DMS114 treated with DMSO at 0.1 percent for 48 hours (cell line): ENCODE data around the gene ZSCAN32.

ENCODE experiments used
- DNase-seq: peaks from one replicate; lab custom pipeline; 2025; ENCODE audit not compliant: unreplicated experiment; lab: John Stamatoyannopoulos, UW

Gene ZSCAN32

DNA sequence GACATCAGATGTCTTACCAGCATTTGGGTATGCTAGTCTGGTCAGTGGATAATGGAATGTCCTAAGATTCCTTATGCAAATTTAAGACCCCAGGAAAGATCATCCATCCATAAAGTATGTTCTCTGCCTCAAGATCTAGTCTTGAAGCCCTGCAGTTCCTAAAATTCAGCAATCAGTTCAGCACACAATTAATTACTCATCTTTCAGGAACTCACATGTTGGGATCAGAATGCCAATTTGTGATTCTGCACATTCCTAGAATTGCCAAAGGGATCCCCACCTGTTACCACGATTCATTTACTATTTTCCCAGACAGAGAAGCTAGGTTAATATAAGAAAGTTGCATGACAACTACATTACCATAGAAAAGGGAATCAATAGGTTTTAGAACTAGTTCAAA, 41.9 kb downstream of the ZSCAN32 start:
- DNase-seq = no peak

DNA sequence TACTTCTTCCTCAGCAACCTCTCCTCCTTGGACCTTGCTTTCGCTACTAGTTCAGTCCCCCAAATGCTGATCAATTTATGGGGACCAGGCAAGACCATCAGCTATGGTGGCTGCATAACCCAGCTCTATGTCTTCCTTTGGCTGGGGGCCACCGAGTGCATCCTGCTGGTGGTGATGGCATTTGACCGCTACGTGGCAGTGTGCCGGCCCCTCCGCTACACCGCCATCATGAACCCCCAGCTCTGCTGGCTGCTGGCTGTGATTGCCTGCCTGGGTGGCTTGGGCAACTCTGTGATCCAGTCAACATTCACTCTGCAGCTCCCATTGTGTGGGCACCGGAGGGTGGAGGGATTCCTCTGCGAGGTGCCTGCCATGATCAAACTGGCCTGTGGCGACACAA, 44.7 kb downstream of the ZSCAN32 start:
- DNase-seq = no peak

- no peak for DNase-seq
Observed at GRCh38 chr16:3355589-3355988, 45.2 kb downstream of the ZSCAN32 start, which contains the start of gene OR2C1. Gene OR2C1, plus strand, starts transcription at chr16:3355889. Its CDS starts 52 bp downstream, at chr16:3355941.

DNA sequence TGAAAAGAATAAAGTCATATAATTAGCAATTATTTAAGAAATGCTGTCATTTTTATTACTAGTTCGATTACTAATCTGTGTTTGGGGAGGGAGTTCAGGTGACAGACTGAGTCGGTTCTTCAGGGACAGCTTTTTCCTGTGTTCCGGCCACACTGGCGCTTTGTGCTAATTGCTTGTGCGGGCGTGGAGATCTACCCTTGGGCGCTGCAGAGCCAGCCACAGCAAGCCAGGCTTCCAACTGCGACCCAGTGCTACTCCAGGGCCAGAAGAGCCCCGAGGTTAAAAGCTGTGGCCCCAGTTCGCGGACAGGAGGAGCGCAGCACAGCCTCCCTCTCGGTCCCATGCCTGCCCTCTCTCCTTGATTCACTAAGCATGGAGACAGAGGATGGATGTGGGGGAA, 51.6 kb downstream of the ZSCAN32 start:
- DNase-seq = no peak

- no peak for DNase-seq
Observed at GRCh38 chr16:3348547-3349167, 52.1 kb downstream of the ZSCAN32 start.

DNA sequence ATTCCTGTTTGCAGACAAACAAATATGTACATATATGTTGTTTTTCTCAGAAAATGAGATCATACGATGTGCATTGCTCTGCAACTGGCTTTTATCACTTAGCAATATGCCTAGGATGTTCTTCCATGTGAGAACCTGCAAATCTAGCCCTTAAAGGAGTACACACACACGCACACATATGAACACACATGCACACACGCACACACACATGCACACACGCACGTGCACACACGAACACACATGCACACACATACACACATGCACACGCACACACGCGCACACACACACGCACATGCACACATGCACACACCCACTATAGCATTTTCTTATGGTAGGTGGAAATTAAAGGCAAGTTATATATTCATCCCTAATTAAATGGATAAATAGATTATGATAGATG, 53.2 kb downstream of the ZSCAN32 start:
- no peak for DNase-seq

DNA sequence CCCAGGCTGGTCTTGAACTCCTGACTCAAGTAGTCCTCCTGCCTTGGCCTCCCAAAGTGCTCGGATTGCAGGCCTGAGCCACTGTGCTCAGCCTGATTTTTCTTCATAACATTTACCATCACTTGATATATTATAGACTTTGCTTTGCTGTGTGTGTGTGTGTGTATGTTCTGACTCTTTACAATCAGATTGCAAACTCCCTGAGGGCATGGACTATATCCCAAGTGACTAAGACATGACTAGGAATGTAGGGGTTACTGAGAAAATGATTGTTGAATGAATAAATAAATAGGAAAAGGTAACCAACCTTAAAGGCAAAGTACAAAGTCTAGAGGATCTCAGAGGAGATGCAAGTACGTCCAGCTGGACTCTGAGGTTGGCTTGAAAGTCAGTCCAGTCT, 54.8 kb downstream of the ZSCAN32 start:
- no peak for DNase-seq
